B cell (primary cell): ENCODE results near the gene HOXA5.

Experiments used
- CTCF ChIP-seq: fragments of 200-600 bp; IDR thresholded peaks from one replicate; pipeline ENCODE4 v1.8.0; 2022; ENCODE audit warnings: antibody characterized with exemption, mild to moderate bottlenecking
- EZH2 ChIP-seq: IDR thresholded peaks from 2 replicates; pipeline ENCODE4 v1.6.1; 2012; ENCODE audit warnings: borderline replicate concordance, low read depth, mild to moderate bottlenecking, moderate library complexity, low read length; ENCODE audit not compliant: insufficient read depth, poor library complexity, severe bottlenecking

DNA sequence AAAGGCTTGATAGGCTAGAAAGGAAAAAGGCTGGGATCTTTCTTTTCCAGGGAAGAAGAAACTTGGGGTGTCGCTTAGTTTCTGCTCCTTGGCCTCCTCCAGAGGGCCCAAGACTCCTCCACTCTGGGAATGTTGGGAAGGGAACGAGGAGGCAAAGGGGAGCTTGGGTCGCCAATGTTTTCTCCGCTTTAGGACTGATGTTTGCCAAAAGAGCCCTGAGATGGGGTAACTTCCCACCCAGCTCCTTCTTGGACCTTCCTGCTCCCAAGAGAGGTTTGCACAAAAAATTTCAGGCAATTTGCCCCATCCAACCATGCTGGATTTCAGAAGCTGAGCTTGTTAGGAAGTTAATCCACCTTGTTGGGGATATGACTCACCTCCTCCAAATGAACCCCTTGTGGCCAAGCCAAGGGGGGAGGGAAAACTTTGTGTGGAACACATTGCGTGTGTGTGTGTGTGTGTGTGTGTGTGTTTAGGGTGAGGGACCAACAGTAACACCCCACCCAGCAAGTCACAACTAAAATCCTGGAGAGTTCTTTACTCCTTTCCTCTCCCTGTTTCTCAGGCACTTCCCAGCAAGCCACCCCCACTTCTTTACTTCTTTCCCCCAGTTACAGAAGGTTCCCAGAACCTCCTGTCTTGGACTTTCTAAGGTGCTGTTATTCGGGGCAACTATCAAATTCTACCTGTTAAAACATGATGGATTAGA is 32.3 kb downstream of the HOXA5 start:
- TF ChIP-seq CTCF (no peak), EZH2 (no peak)
